Activated naive CD8-positive, alpha-beta T cell treated with anti-CD3 and anti-CD28 coated beads for 36 hours (primary cell): ENCODE measurements around the gene RHOBTB3. TPM values are rescaled to one million over a fixed set of nuclear protein-coding genes. Genes with fewer than 3 reads are reported as not detected.
A peak's percentile ranks its signal among the peaks of the same experiment; 100 is the strongest.
"Not testable (repeated sequence)": the region's sequence is repeated elsewhere in the genome, so short reads cannot be mapped to it uniquely, and the experiment has no call there.

Experiments used
- DNase-seq: peaks from one replicate; pipeline ENCODE4 v3.0.0; 2021
- H3K27ac Mint-ChIP-seq: one replicate; pipeline ENCODE4 v1.8.0; 2022; ENCODE audit warnings: mild to moderate bottlenecking, moderate library complexity, mixed read lengths
- H3K27me3 Mint-ChIP-seq: one replicate; pipeline ENCODE4 v1.8.0; 2022; ENCODE audit warnings: mild to moderate bottlenecking, mixed read lengths
- H3K36me3 Mint-ChIP-seq: one replicate; pipeline ENCODE4 v1.8.0; 2021; ENCODE audit warnings: mild to moderate bottlenecking, mixed read lengths
- H3K4me1 Mint-ChIP-seq: one replicate; pipeline ENCODE4 v1.8.0; 2021; ENCODE audit warnings: mixed read lengths
- H3K4me3 Mint-ChIP-seq: one replicate; pipeline ENCODE4 v1.8.0; 2022; ENCODE audit warnings: mild to moderate bottlenecking, moderate library complexity, mixed read lengths
- H3K9me3 Mint-ChIP-seq: one replicate; pipeline ENCODE4 v1.8.0; 2022; ENCODE audit warnings: mixed read lengths
- total RNA-seq, 2 experiments: library from RNA; stranded (reverse); gene quantifications; one replicate each; pipeline ENCODE4 v1.2.3, GENCODE V29; 2021

RHOBTB3 gene
- total RNA-seq, 2 experiments from 2014 or later: 0.52 to 0.78 TPM

GRCh38 chr5:95806687-95807086 lies 75.6 kb downstream of the RHOBTB3 start:
- Mint-ChIP-seq H3K4me1 (peaks cover 43% of the 10 kb centered on the region), H3K27me3 (no peaks in the 10 kb centered on the region), H3K27ac (no peak overlapping the region), H3K4me3 (no peak overlapping the region), H3K36me3 (peaks cover under 1% of the 10 kb centered on the region), H3K9me3 (no peaks in the 10 kb centered on the region)
- no peak for DNase-seq

DNA sequence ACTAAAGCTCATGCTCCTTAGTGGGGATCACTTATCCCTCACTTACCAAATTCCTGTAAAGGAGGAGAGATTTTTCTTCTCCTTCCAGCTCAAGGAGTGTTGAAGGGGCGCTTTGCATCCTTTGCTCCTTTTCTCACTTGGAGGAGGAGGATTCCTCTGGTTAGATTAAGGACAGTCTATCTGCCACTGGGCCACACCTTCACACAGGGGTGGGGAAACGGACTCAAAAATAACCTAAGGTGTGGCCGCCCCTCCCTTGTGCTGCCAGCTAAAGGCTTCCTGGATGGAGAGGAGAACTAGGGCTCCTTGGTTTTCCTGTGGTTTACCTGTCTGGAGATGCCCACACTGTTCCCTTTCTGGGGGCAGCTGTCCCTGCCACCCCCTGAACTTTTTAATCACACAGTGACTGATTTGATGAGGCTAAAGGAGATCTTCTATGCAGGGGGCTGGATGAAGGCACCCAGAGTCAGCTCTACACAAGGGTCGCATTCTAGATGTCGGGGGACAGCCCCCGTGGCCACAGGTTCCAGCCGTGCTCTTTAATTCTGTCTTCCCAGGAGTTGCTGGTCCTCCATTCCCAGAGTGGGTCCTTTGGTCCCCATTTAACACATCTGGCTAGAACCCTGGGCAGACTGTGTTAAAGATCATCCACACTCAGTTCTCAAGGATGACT lies 77.0 kb downstream of the RHOBTB3 start:
- Mint-ChIP-seq H3K4me3 (peak overlapping the region; percentile 79), H3K4me1 (peaks cover 54% of the 10 kb centered on the region), H3K27me3 (no peaks in the 10 kb centered on the region), H3K27ac (peak overlapping the region; percentile 92), H3K36me3 (peaks cover 6% of the 10 kb centered on the region), H3K9me3 (no peaks in the 10 kb centered on the region)
- no peak for DNase-seq

GRCh38 chr5:95808686-95809413 lies 77.7 kb downstream of the RHOBTB3 start:
- peaks cover 58% of the 10 kb centered on the region for H3K4me1 Mint-ChIP-seq
- H3K27ac Mint-ChIP-seq: peak overlapping the region; percentile 92
- peaks cover 10% of the 10 kb centered on the region for H3K36me3 Mint-ChIP-seq
- peak; percentile 82 for DNase-seq
- H3K27me3 Mint-ChIP-seq: no peaks in the 10 kb centered on the region
- H3K9me3 Mint-ChIP-seq: no peaks in the 10 kb centered on the region
- peak overlapping the region; percentile 79 for H3K4me3 Mint-ChIP-seq

- Mint-ChIP-seq H3K4me3 (peak overlapping the region; percentile 79), H3K27ac (peak overlapping the region; percentile 92)
Measured at GRCh38 chr5:95809414-95809960, 78.4 kb downstream of the RHOBTB3 start.

DNA sequence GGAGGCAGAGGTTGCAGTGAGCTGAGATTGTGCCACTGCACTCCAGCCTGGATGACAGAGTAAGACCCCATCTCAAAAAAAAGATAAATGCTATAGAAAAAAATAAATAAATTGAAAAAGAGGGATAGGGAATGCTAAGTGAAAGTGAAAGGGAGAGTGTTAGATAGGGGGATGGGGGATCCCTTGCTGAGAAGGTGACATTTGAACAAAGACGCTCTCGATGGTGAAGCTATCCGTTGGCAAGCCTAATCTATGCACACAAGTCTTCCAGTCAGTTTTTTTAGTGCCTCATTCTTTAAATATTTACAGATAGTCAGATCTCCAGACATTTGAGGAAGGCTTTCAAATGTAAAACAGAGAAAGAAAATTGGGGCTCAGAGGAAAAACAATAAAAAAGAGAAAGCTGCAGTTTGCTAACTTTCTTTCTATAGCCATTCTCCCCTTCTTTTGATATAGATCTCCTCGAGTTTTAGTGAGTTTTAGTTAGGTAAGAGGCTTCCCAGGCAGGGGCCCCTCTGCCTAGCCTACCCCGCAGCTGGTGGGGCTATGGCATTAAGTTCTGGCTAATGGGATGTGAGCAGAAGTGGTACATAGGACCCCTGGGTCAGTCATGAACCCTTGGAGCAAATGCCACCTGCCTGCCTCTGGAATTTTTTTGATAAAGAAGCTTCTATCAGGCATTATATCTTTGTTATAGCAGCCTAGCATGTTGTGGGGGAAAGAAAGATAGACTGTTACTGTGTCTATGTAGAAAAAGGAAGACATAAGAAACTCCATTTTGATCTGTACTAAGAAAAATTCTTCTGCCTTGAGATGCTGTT lies 79.4 kb downstream of the RHOBTB3 start:
- Mint-ChIP-seq H3K27me3 (no peaks in the 10 kb centered on the region), H3K27ac (peak overlapping the region; percentile 92), H3K9me3 (no peaks in the 10 kb centered on the region), H3K4me1 (peaks cover 74% of the 10 kb centered on the region), H3K4me3 (peak overlapping the region; percentile 79), H3K36me3 (peaks cover 18% of the 10 kb centered on the region)
- no peak for DNase-seq

More at GRCh38 chr5:95809414-95809960, 78.4 kb downstream of the RHOBTB3 start:
- peaks cover 15% of the 10 kb centered on the region for H3K36me3 Mint-ChIP-seq
- no peaks in the 10 kb centered on the region for H3K27me3 Mint-ChIP-seq
- no peak for DNase-seq
- H3K4me1 Mint-ChIP-seq: peaks cover 64% of the 10 kb centered on the region
- no peaks in the 10 kb centered on the region for H3K9me3 Mint-ChIP-seq

GRCh38 chr5:95811126-95811423 lies 79.9 kb downstream of the RHOBTB3 start:
- peaks cover 20% of the 10 kb centered on the region for H3K36me3 Mint-ChIP-seq
- peaks cover 80% of the 10 kb centered on the region for H3K4me1 Mint-ChIP-seq
- not testable (repeated sequence) for H3K27me3 Mint-ChIP-seq, DNase-seq, H3K9me3 Mint-ChIP-seq
- peak overlapping the region; percentile 79 for H3K4me3 Mint-ChIP-seq
- H3K27ac Mint-ChIP-seq: peak overlapping the region; percentile 92

DNA sequence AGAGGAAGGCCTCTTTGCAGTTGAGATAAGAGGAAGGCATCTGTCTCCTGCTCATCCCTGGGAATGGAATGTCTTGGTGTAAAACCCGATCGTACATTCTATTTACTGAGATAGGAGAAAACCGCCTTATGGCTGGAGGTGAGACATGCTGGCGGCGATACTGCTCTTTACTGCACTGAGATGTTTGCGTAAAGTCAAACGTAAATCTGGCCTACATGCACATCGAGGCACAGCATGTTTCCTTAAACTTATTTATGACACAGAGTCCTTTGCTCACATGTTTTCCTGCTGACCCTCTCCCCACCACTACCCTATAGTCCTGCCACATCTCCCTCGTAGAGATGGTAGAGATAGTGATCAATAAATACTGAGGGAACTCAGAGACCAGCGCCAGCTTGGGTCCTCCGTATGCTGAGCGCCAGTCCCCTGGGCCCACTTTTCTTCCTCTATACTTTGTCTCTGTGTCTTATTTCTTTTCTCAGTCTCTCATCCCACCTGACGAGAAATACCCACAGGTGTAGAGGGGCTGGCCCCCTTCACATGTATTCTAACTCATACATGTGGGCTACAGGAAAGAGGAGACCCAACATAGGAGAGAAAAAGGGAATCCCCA lies 80.4 kb downstream of the RHOBTB3 start:
- H3K27me3 Mint-ChIP-seq, H3K9me3 Mint-ChIP-seq, DNase-seq: not testable (repeated sequence)
- Mint-ChIP-seq H3K36me3 (peaks cover 22% of the 10 kb centered on the region), H3K4me3 (peak overlapping the region; percentile 42), H3K27ac (peak overlapping the region; percentile 92), H3K4me1 (peaks cover 84% of the 10 kb centered on the region)

- peak; percentile 55 for DNase-seq
- no peaks in the 10 kb centered on the region for H3K9me3 Mint-ChIP-seq
- H3K27ac Mint-ChIP-seq: peak overlapping the region; percentile 92
- H3K4me3 Mint-ChIP-seq: peak overlapping the region; percentile 42
- no peaks in the 10 kb centered on the region for H3K27me3 Mint-ChIP-seq
- peaks cover 22% of the 10 kb centered on the region for H3K36me3 Mint-ChIP-seq
- peaks cover 88% of the 10 kb centered on the region for H3K4me1 Mint-ChIP-seq
Measured at GRCh38 chr5:95812074-95812471, 80.9 kb downstream of the RHOBTB3 start.

GRCh38 chr5:95813035-95813434 lies 81.9 kb downstream of the RHOBTB3 start:
- not testable (repeated sequence) for H3K9me3 Mint-ChIP-seq, H3K27ac Mint-ChIP-seq, DNase-seq, H3K27me3 Mint-ChIP-seq, H3K4me3 Mint-ChIP-seq
- Mint-ChIP-seq H3K4me1 (peaks cover 91% of the 10 kb centered on the region), H3K36me3 (peaks cover 22% of the 10 kb centered on the region)

- peaks cover 22% of the 10 kb centered on the region for H3K36me3 Mint-ChIP-seq
- H3K4me3 Mint-ChIP-seq: no peak overlapping the region
- peak overlapping the region; percentile 88 for H3K27ac Mint-ChIP-seq
- H3K9me3 Mint-ChIP-seq: no peaks in the 10 kb centered on the region
- no peaks in the 10 kb centered on the region for H3K27me3 Mint-ChIP-seq
- DNase-seq: no peak
- H3K4me1 Mint-ChIP-seq: peaks cover 83% of the 10 kb centered on the region
Measured at GRCh38 chr5:95815155-95815729, 84.1 kb downstream of the RHOBTB3 start.

DNA sequence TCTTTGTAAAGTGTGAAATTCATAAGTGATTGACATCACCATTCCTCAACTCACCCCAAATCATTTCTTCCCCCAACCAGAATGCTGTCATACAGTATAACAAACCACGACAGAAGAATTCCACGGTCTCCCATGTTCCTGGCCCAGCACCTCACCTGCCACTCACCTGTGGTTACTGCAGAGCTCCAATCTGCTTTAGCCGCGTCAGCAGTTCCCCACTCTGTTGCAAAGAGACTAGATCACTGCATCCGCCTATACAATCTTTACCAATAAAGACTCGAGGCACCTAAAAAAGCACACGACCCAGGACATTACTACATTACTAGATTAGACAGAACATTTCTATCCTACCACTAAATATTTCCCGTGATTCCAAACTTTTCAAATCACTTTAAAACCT lies 85.2 kb downstream of the RHOBTB3 start:
- H3K27me3 Mint-ChIP-seq: no peaks in the 10 kb centered on the region
- H3K36me3 Mint-ChIP-seq: peaks cover 22% of the 10 kb centered on the region

GRCh38 chr5:95816776-95817175 lies 85.6 kb downstream of the RHOBTB3 start:
- DNase-seq: no peak
- Mint-ChIP-seq H3K27me3 (no peaks in the 10 kb centered on the region), H3K4me3 (peak overlapping the region; percentile 77), H3K9me3 (no peaks in the 10 kb centered on the region), H3K36me3 (peaks cover 21% of the 10 kb centered on the region), H3K4me1 (peaks cover 72% of the 10 kb centered on the region), H3K27ac (peak overlapping the region; percentile 88)

More for the DNA sequence above, 85.2 kb downstream of the RHOBTB3 start:
- H3K4me3 Mint-ChIP-seq: peak overlapping the region; percentile 51
- no peak for DNase-seq
- peak overlapping the region; percentile 88 for H3K27ac Mint-ChIP-seq
- peaks cover 72% of the 10 kb centered on the region for H3K4me1 Mint-ChIP-seq
- H3K9me3 Mint-ChIP-seq: no peaks in the 10 kb centered on the region

GRCh38 chr5:95817430-95817829 lies 86.3 kb downstream of the RHOBTB3 start:
- H3K4me1 Mint-ChIP-seq: peaks cover 66% of the 10 kb centered on the region
- H3K36me3 Mint-ChIP-seq: peaks cover 19% of the 10 kb centered on the region
- DNase-seq: peak; percentile 42
- H3K4me3 Mint-ChIP-seq: peak overlapping the region; percentile 77
- peak overlapping the region; percentile 88 for H3K27ac Mint-ChIP-seq
- no peaks in the 10 kb centered on the region for H3K27me3 Mint-ChIP-seq
- H3K9me3 Mint-ChIP-seq: no peaks in the 10 kb centered on the region
